Osteoblast (primary cell): ENCODE results near the gene CASKIN2. TPM values are rescaled to one million over a fixed set of nuclear protein-coding genes. Genes with fewer than 3 reads are reported as not detected.

Experiments
- DNase-seq: peaks from one replicate; pipeline ENCODE4 v3.0.0; 2011; ENCODE audit warnings: low spot score, mixed read lengths; ENCODE audit not compliant: insufficient read length; ENCODE audit errors: missing footprints
- H2AFZ ChIP-seq: 2 replicates; pipeline ENCODE4 v1.6.0; 2011; ENCODE audit warnings: mild to moderate bottlenecking, low read length
- H3K27ac ChIP-seq: 2 replicates; pipeline ENCODE4 v1.5.1; 2011; ENCODE audit warnings: mild to moderate bottlenecking, low read depth, low read length, moderate library complexity
- H3K27me3 ChIP-seq: 2 replicates; pipeline ENCODE4 v1.6.0; 2012; ENCODE audit warnings: mild to moderate bottlenecking, control low read depth, inconsistent platforms, low read length, moderate library complexity; ENCODE audit not compliant: insufficient read depth
- H3K36me3 ChIP-seq: 2 replicates; pipeline ENCODE4 v1.5.1; 2011; ENCODE audit warnings: mild to moderate bottlenecking, low read length, control low read depth, moderate library complexity; ENCODE audit not compliant: insufficient read depth
- H3K4me1 ChIP-seq: 2 replicates; pipeline ENCODE4 v1.5.1; 2011; ENCODE audit warnings: mild to moderate bottlenecking, low read length, control low read depth, moderate library complexity; ENCODE audit not compliant: insufficient read depth
- H3K4me2 ChIP-seq: 2 replicates; pipeline ENCODE4 v1.6.0; 2011; ENCODE audit warnings: mild to moderate bottlenecking, low read length; ENCODE audit not compliant: insufficient read depth
- H3K4me3 ChIP-seq: fragments of 200-600 bp; sonication (generic); 3 replicates; pipeline ENCODE4 v1.5.1; 2012; ENCODE audit warnings: mild to moderate bottlenecking, low read length, inconsistent platforms; ENCODE audit not compliant: insufficient read depth
- H3K79me2 ChIP-seq: 2 replicates; pipeline ENCODE4 v1.6.0; 2012; ENCODE audit warnings: mild to moderate bottlenecking, low read length, control low read depth, inconsistent platforms; ENCODE audit not compliant: insufficient read depth
- H3K9me3 ChIP-seq: 2 replicates; pipeline ENCODE4 v1.5.1; 2011; ENCODE audit warnings: low read depth, low read length, control low read depth
- H4K20me1 ChIP-seq: 2 replicates; pipeline ENCODE4 v1.6.0; 2012; ENCODE audit warnings: mild to moderate bottlenecking, low read length, control low read depth; ENCODE audit not compliant: insufficient read depth
- CTCF ChIP-seq: IDR thresholded peaks from 2 replicates; pipeline ENCODE4 v1.5.1; 2011; ENCODE audit warnings: mild to moderate bottlenecking, low read depth, low read length, moderate library complexity; ENCODE audit errors: extremely low read depth
- total RNA-seq: library from RNA; depleted of rRNA; stranded (reverse); fragments of >200 nt; gene quantifications from 2 replicates; pipeline ENCODE4 v1.2.3, GENCODE V29; 2012

Gene CASKIN2
- total RNA-seq, 1 donor, result 8.7 TPM

GRCh38 chr17:75550139-75550465 lies 34.8 kb upstream of the CASKIN2 start:
- H3K27me3 ChIP-seq, result peaks cover 7% of the 10 kb centered on the region
- no peaks in the 10 kb centered on the region for H3K9me3 ChIP-seq
- H3K27ac ChIP-seq, result no peak overlapping the region
- no peaks in the 10 kb centered on the region for H3K4me1 ChIP-seq
- no peaks in the 10 kb centered on the region for H4K20me1 ChIP-seq
- TF ChIP-seq CTCF, result no peak
- no peak overlapping the region for H3K4me2 ChIP-seq
- no peak overlapping the region for H2AFZ ChIP-seq
- H3K36me3 ChIP-seq, result no peaks in the 10 kb centered on the region
- no peaks in the 10 kb centered on the region for H3K79me2 ChIP-seq
- no peak overlapping the region for H3K4me3 ChIP-seq
- no peak for DNase-seq

GRCh38 chr17:75549246-75550138 lies 34.2 kb upstream of the CASKIN2 start:
- TF ChIP-seq CTCF, result no peak
- peaks cover 7% of the 10 kb centered on the region for H3K27me3 ChIP-seq
- no peaks in the 10 kb centered on the region for H3K79me2 ChIP-seq
- H3K4me2 ChIP-seq, result no peak overlapping the region
- H3K27ac ChIP-seq, result no peak overlapping the region
- no peaks in the 10 kb centered on the region for H3K9me3 ChIP-seq
- H3K4me1 ChIP-seq, result no peaks in the 10 kb centered on the region
- no peaks in the 10 kb centered on the region for H3K36me3 ChIP-seq
- H3K4me3 ChIP-seq, result no peak overlapping the region
- no peak overlapping the region for H2AFZ ChIP-seq
- no peaks in the 10 kb centered on the region for H4K20me1 ChIP-seq
- no peak for DNase-seq

- H2AFZ ChIP-seq, result no peak overlapping the region
- peaks cover 7% of the 10 kb centered on the region for H3K27me3 ChIP-seq
- H3K27ac ChIP-seq, result no peak overlapping the region
- no peaks in the 10 kb centered on the region for H4K20me1 ChIP-seq
- no peak for DNase-seq
- H3K4me1 ChIP-seq, result no peaks in the 10 kb centered on the region
- H3K79me2 ChIP-seq, result no peaks in the 10 kb centered on the region
- H3K9me3 ChIP-seq, result no peaks in the 10 kb centered on the region
- H3K4me3 ChIP-seq, result no peak overlapping the region
- no peak for TF ChIP-seq CTCF
- no peak overlapping the region for H3K4me2 ChIP-seq
- no peaks in the 10 kb centered on the region for H3K36me3 ChIP-seq
Measured at GRCh38 chr17:75548813-75549212, 33.5 kb upstream of the CASKIN2 start.

- H3K27ac ChIP-seq, result no peak overlapping the region
- H3K4me2 ChIP-seq, result no peak overlapping the region
- no peak overlapping the region for H3K4me3 ChIP-seq
- H3K9me3 ChIP-seq, result no peaks in the 10 kb centered on the region
- peaks cover 9% of the 10 kb centered on the region for H3K27me3 ChIP-seq
- no peaks in the 10 kb centered on the region for H3K4me1 ChIP-seq
- no peaks in the 10 kb centered on the region for H3K79me2 ChIP-seq
- DNase-seq, result no peak
- TF ChIP-seq CTCF, result no peak
- H3K36me3 ChIP-seq, result no peaks in the 10 kb centered on the region
- H2AFZ ChIP-seq, result no peak overlapping the region
- H4K20me1 ChIP-seq, result no peaks in the 10 kb centered on the region
Measured at GRCh38 chr17:75547091-75547490, 31.8 kb upstream of the CASKIN2 start.
